GM12892 (cell line): ENCODE data around the gene WNT3.

Source experiments
- POLR2A ChIP-seq: IDR thresholded peaks from 2 replicates; pipeline ENCODE4 v1.6.1; 2011; ENCODE audit warnings: low read depth, low read length, control low read depth
- POLR2AphosphoS5 ChIP-seq: IDR thresholded peaks from 2 replicates; pipeline ENCODE4 v1.6.1; 2011; ENCODE audit warnings: low read depth, low read length, control low read depth
- TAF1 ChIP-seq: IDR thresholded peaks from 2 replicates; pipeline ENCODE4 v1.6.1; 2011; ENCODE audit warnings: low read depth, mild to moderate bottlenecking, control low read depth, low read length, borderline replicate concordance

DNA sequence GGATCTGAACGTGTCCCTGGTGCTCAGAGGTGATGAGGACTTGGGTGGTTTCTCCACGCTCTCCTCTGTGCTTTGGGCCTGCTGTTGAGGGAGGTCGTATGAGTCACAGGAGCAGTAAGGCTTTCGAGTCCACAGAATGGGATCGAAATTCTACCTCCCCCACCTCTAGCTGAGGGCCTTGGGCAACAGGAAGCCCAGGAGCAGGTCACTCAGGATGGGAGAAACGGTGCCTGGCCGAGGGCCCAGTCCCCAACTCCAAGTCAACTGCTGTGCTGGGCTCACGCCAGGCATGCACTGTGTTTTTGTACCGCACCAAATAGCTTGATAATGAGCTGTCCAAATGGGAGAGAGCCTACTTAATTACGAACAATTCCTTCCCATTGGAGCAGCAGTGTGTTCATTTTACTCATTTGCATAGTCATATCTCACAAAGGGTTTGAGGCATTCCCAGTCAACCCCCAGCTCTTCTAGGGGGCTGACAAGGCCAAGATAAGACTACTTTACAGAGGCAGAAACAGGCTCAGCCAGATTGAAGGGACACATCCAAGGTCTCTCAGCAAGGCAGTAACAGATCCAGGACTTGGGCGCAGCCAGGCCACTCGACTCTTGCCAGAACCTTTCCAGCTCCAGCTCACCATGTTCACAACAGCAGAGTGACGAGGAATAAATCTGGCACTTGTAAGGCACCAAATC is 53.6 kb downstream of the WNT3 start:
- TF ChIP-seq POLR2A (no peak), POLR2AphosphoS5 (no peak), TAF1 (no peak)
